Neural progenitor cell (in vitro differentiated cells): ENCODE data around the gene SLC2A4.

ENCODE experiments used
- CTCF ChIP-seq: fragments of 200-600 bp; sonication (generic); IDR thresholded peaks from 2 replicates; pipeline ENCODE4 v1.5.1; 2017; ENCODE audit warnings: antibody characterized with exemption, mild to moderate bottlenecking
- EZH2 ChIP-seq: fragments of 200-600 bp; sonication (generic); IDR thresholded peaks from 2 replicates; pipeline ENCODE4 v1.6.1; 2017; ENCODE audit warnings: antibody characterized with exemption, mild to moderate bottlenecking, moderate library complexity
- EZH2phosphoT487 ChIP-seq: fragments of 200-600 bp; sonication (generic); IDR thresholded peaks from 2 replicates; pipeline ENCODE4 v1.6.1; 2017; ENCODE audit warnings: antibody characterized with exemption

GRCh38 chr17:7327056-7327455 is 45.5 kb downstream of the SLC2A4 start:
- no peak for TF ChIP-seq CTCF
- TF ChIP-seq EZH2phosphoT487, result no peak
- no peak for TF ChIP-seq EZH2
